GM19023 (cell line): ENCODE data around the gene GRB10.

Experiments
- ATAC-seq: cut with Tn5 transposase; IDR thresholded peaks from one replicate; pipeline ENCODE4 v1.9.1; 2021; ENCODE audit warnings: mild to moderate bottlenecking, moderate library complexity; ENCODE audit not compliant: unreplicated experiment

The GRB10 gene

GRCh38 chr7:50696810-50697582 lies 85.7 kb downstream of the GRB10 start:
- ATAC-seq: no peak

GRCh38 chr7:50695026-50695425 lies 87.7 kb downstream of the GRB10 start:
- no peak for ATAC-seq

GRCh38 chr7:50693455-50694130 lies 89.1 kb downstream of the GRB10 start:
- no peak for ATAC-seq

GRCh38 chr7:50690541-50691011 lies 92.1 kb downstream of the GRB10 start:
- ATAC-seq: no peak

GRCh38 chr7:50688226-50688590 lies 94.5 kb downstream of the GRB10 start:
- no peak for ATAC-seq

GRCh38 chr7:50687575-50688225 lies 95.0 kb downstream of the GRB10 start:
- ATAC-seq: no peak

GRCh38 chr7:50687096-50687495 lies 95.6 kb downstream of the GRB10 start:
- ATAC-seq: no peak

GRCh38 chr7:50685135-50686065 lies 97.3 kb downstream of the GRB10 start:
- ATAC-seq: no peak

GRCh38 chr7:50684713-50685075 lies 98.0 kb downstream of the GRB10 start:
- ATAC-seq: no peak

GRCh38 chr7:50684011-50684712 lies 98.5 kb downstream of the GRB10 start:
- ATAC-seq: no peak

GRCh38 chr7:50682573-50682972 lies 100.1 kb downstream of the GRB10 start:
- ATAC-seq: no peak

GRCh38 chr7:50682079-50682478 lies 100.6 kb downstream of the GRB10 start:
- ATAC-seq: no peak

- no peak for ATAC-seq
Measured at GRCh38 chr7:50681432-50682045, 101.2 kb downstream of the GRB10 start.

GRCh38 chr7:50679218-50680007 lies 103.3 kb downstream of the GRB10 start:
- no peak for ATAC-seq

- ATAC-seq: no peak
Measured at GRCh38 chr7:50678586-50678985, 104.1 kb downstream of the GRB10 start.

GRCh38 chr7:50677638-50677996 lies 105.1 kb downstream of the GRB10 start:
- no peak for ATAC-seq

- no peak for ATAC-seq
Measured at GRCh38 chr7:50676740-50677637, 105.7 kb downstream of the GRB10 start.

GRCh38 chr7:50676079-50676478 lies 106.6 kb downstream of the GRB10 start:
- no peak for ATAC-seq
